IgD-negative memory B cell (primary cell): Measurements from ENCODE around the gene SCUBE2. TPM values are rescaled to one million over a fixed set of nuclear protein-coding genes. Genes with fewer than 3 reads are reported as not detected.

Source experiments
- H3K27ac Mint-ChIP-seq, 3 donors: one replicate each; pipeline ENCODE4 v1.8.0; 2020 to 2022; ENCODE audit warnings: mild to moderate bottlenecking in 3 of 3, mixed read lengths in 3 of 3, moderate library complexity in 1 of 3
- H3K27me3 Mint-ChIP-seq: one replicate; pipeline ENCODE4 v1.8.0; 2021; ENCODE audit warnings: mixed read lengths
- H3K36me3 Mint-ChIP-seq: one replicate; pipeline ENCODE4 v1.8.0; 2020; ENCODE audit warnings: mild to moderate bottlenecking, mixed read lengths
- H3K4me1 Mint-ChIP-seq, 3 donors: one replicate each; pipeline ENCODE4 v1.8.0; 2020 to 2022; ENCODE audit warnings: mixed read lengths in 3 of 3, mild to moderate bottlenecking in 1 of 3
- H3K4me3 Mint-ChIP-seq, 4 donors: one replicate each; pipeline ENCODE4 v1.8.0; 2020 to 2022; ENCODE audit warnings: mild to moderate bottlenecking in 4 of 4, mixed read lengths in 4 of 4, moderate library complexity in 3 of 4
- H3K9me3 Mint-ChIP-seq, 3 donors: one replicate each; pipeline ENCODE4 v1.8.0; 2020 to 2021; ENCODE audit warnings: mixed read lengths in 3 of 3, mild to moderate bottlenecking in 1 of 3
- polyA plus RNA-seq: library from polyadenylated mRNA; unstranded; fragments of 300-500 nt; fragmentation: Illumina TruSeq; gene quantifications from one replicate; pipeline ENCODE4 v1.2.3, GENCODE V29; 2021

SCUBE2 gene
- polyA plus RNA-seq, 1 donor from 2014 or later, result not detected

GRCh38 chr11:9092853-9093778, 1.7 kb upstream of the SCUBE2 start:
- H3K27me3 Mint-ChIP-seq, result peaks cover 56% of the 10 kb centered on the region
- peak overlapping the region in 2 of 4 donors; percentile 28 to 68 for H3K4me3 Mint-ChIP-seq

GRCh38 chr11:9092072-9092471, 673 bp upstream of the SCUBE2 start:
- H3K36me3 Mint-ChIP-seq, result peaks cover 6% of the 10 kb centered on the region
- no peaks in the 10 kb centered on the region for H3K9me3 Mint-ChIP-seq
- H3K27me3 Mint-ChIP-seq, result peaks cover 56% of the 10 kb centered on the region
- H3K27ac Mint-ChIP-seq, result no peak overlapping the region
- peaks cover 6 to 15% (median 8%) of the 10 kb centered on the region in 3 donors for H3K4me1 Mint-ChIP-seq
- H3K4me3 Mint-ChIP-seq, result peak overlapping the region in 2 of 4 donors; percentile 34 to 79

More at GRCh38 chr11:9092853-9093778, 1.7 kb upstream of the SCUBE2 start:
- Mint-ChIP-seq H3K36me3 (peaks cover 4% of the 10 kb centered on the region), H3K27ac (no peak overlapping the region), H3K9me3 (no peaks in the 10 kb centered on the region), H3K4me1 (peaks cover 6 to 15% (median 8%) of the 10 kb centered on the region in 3 donors)

- peaks cover 6 to 15% (median 8%) of the 10 kb centered on the region in 3 donors for H3K4me1 Mint-ChIP-seq
- H3K4me3 Mint-ChIP-seq, result peak overlapping the region in 3 of 4 donors; percentile 19 to 72 (median 48)
- peaks cover 49% of the 10 kb centered on the region for H3K27me3 Mint-ChIP-seq
Observed at GRCh38 chr11:9090488-9091043, 833 bp downstream of the SCUBE2 start.

GRCh38 chr11:9089636-9090035, 1.8 kb downstream of the SCUBE2 start:
- no peak overlapping the region for H3K27ac Mint-ChIP-seq
- peaks cover 6 to 15% (median 8%) of the 10 kb centered on the region in 3 donors for H3K4me1 Mint-ChIP-seq
- no peaks in the 10 kb centered on the region for H3K9me3 Mint-ChIP-seq
- peaks cover 44% of the 10 kb centered on the region for H3K27me3 Mint-ChIP-seq
- H3K36me3 Mint-ChIP-seq, result peaks cover 4% of the 10 kb centered on the region
- H3K4me3 Mint-ChIP-seq, result no peak overlapping the region

More at GRCh38 chr11:9090488-9091043, 833 bp downstream of the SCUBE2 start:
- Mint-ChIP-seq H3K27ac (no peak overlapping the region), H3K36me3 (peaks cover 4% of the 10 kb centered on the region), H3K9me3 (no peaks in the 10 kb centered on the region)

DNA sequence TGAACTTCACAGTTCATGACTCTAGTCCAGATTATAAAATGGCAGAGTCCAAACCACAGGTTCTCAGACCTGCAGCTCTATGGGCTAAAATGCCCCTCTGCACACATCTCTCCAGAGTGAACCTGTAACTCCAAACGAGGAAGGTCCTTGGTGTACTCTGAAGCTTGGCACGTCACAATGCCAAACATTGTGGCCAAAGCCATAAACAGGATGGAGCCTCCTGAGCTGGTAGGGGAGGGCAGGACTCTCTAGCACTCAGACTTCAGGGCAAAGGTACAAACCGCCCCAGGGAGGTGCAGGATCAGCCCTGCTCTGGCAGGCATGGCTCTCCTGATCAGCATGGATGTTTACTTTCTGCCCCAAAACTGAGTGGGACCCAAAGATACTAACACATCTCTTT, 2.3 kb downstream of the SCUBE2 start:
- Mint-ChIP-seq H3K9me3 (no peaks in the 10 kb centered on the region), H3K27ac (no peak overlapping the region), H3K27me3 (peaks cover 40% of the 10 kb centered on the region), H3K4me3 (no peak overlapping the region), H3K36me3 (peaks cover 4% of the 10 kb centered on the region), H3K4me1 (peaks cover 6 to 15% (median 8%) of the 10 kb centered on the region in 3 donors)

DNA sequence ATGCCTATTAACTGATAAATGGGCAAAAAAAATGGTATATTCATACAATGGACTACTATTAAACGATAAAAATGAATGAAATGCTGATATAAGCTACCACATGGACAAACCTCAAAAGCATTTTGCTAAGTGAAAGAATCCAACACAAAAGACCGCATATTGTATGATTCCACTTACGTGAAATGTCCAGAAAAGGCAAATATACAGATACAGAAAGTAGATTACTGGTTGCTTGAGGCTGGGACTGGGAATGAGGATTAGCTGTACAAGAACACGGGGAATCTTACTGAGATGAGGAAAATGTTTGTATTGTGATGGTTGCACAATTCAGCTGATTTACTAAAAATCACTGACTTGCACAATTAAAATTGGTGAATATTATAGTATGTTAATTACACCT, 8.8 kb downstream of the SCUBE2 start:
- Mint-ChIP-seq H3K4me1 (peaks cover 0 to 2% (median 0%) of the 10 kb centered on the region in 3 donors), H3K9me3 (no peaks in the 10 kb centered on the region), H3K27me3 (peaks cover 1% of the 10 kb centered on the region), H3K27ac (no peak overlapping the region), H3K4me3 (no peak overlapping the region), H3K36me3 (peaks cover 2% of the 10 kb centered on the region)

- H3K36me3 Mint-ChIP-seq, result no peaks in the 10 kb centered on the region
- H3K4me1 Mint-ChIP-seq, result peaks cover 0 to 2% (median 0%) of the 10 kb centered on the region in 3 donors
- H3K27me3 Mint-ChIP-seq, result peaks cover 3% of the 10 kb centered on the region
- no peaks in the 10 kb centered on the region for H3K9me3 Mint-ChIP-seq
- no peak overlapping the region for H3K27ac Mint-ChIP-seq
- H3K4me3 Mint-ChIP-seq, result no peak overlapping the region
Observed at GRCh38 chr11:9081153-9081552, 10.2 kb downstream of the SCUBE2 start.

DNA sequence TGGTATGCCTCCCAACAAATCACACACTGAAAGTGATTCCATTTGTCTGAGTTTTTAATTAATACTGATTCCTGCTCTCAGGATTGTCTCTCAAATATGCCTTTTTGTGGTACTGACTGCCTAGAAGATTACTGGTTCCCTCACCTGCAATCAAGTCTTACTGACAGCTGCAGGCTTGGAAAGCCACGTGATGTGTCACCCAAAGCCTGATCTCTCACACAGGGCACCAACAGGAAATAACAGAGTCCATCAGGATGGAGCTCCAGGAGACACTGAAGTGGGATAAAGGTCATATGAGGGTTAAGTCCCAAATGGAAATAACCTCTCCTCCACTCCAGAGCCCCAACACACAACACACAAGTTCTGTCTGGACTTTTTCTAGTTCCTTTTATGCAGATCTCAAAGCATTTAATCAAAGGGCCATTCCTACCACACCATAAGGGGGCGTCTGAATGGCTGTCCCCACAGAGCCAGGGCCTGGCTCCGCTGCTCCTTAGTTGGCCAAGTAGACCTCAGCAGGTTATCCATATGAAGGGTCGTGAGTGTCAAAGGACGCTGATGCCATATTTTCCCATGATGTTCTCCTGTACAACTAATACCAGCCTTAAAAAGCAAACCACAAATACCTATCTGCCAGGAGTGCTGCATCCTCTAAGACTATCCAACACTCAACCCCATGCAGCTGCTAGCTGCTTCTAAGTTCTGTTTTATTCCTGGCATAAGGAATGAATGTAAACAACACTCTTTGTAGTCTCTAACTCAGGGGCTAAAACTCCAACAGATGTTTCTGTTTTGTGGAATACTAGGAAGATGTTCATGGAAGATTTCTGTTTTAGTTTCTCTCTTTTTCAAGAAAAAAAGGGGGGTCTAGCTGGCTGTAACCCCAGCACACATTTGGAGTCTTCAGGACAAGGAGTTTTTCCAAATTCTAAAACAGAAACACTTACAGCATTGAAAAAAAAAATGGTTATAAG, 13.0 kb downstream of the SCUBE2 start:
- Mint-ChIP-seq H3K36me3 (no peaks in the 10 kb centered on the region), H3K27ac (no peak overlapping the region), H3K27me3 (peaks cover 13% of the 10 kb centered on the region), H3K4me1 (peaks cover 0 to 2% (median 0%) of the 10 kb centered on the region in 3 donors), H3K9me3 (no peaks in the 10 kb centered on the region), H3K4me3 (no peak overlapping the region)

DNA sequence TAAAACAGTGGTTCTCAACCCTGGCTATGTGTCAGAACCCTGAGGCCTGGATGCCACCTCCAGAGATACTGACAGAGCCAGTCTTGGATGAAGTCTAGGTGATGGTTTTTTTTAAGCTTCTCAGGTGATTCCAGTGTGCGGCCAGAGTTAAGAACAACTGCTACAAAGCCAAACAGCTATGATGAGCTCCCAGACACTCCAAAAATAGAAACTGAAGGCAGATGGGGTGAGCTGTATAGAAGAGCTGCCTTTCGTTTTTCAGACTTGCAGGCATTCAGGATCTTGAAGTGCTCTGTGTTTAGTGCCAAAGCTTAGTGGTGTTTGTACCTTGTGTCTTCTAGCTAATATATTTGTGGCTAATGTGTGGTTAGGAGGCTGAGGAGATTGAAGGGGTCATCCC, 14.2 kb downstream of the SCUBE2 start:
- no peaks in the 10 kb centered on the region for H3K36me3 Mint-ChIP-seq
- peaks cover 18% of the 10 kb centered on the region for H3K27me3 Mint-ChIP-seq
- peaks cover 0 to 2% (median 0%) of the 10 kb centered on the region in 3 donors for H3K4me1 Mint-ChIP-seq
- H3K9me3 Mint-ChIP-seq, result no peaks in the 10 kb centered on the region
- H3K27ac Mint-ChIP-seq, result no peak overlapping the region
- H3K4me3 Mint-ChIP-seq, result no peak overlapping the region

GRCh38 chr11:9076661-9077060, 14.7 kb downstream of the SCUBE2 start:
- Mint-ChIP-seq H3K27ac (no peak overlapping the region), H3K9me3 (no peaks in the 10 kb centered on the region), H3K4me3 (no peak overlapping the region), H3K27me3 (peaks cover 18% of the 10 kb centered on the region), H3K36me3 (no peaks in the 10 kb centered on the region), H3K4me1 (peaks cover 0 to 2% (median 0%) of the 10 kb centered on the region in 3 donors)

GRCh38 chr11:9076046-9076445, 15.4 kb downstream of the SCUBE2 start:
- Mint-ChIP-seq H3K9me3 (no peaks in the 10 kb centered on the region), H3K36me3 (no peaks in the 10 kb centered on the region)

GRCh38 chr11:9075556-9075955, 15.8 kb downstream of the SCUBE2 start:
- peak overlapping the region in 1 of 3 donors; percentile 24 for H3K27ac Mint-ChIP-seq
- H3K36me3 Mint-ChIP-seq, result peaks cover 2% of the 10 kb centered on the region
- no peaks in the 10 kb centered on the region for H3K4me1 Mint-ChIP-seq
- peaks cover 25% of the 10 kb centered on the region for H3K27me3 Mint-ChIP-seq
- no peaks in the 10 kb centered on the region for H3K9me3 Mint-ChIP-seq
- peak overlapping the region in 1 of 4 donors; percentile 31 for H3K4me3 Mint-ChIP-seq

More at GRCh38 chr11:9076046-9076445, 15.4 kb downstream of the SCUBE2 start:
- peak overlapping the region in 1 of 3 donors; percentile 24 for H3K27ac Mint-ChIP-seq
- no peaks in the 10 kb centered on the region for H3K4me1 Mint-ChIP-seq
- H3K27me3 Mint-ChIP-seq, result peaks cover 22% of the 10 kb centered on the region
- H3K4me3 Mint-ChIP-seq, result no peak overlapping the region

DNA sequence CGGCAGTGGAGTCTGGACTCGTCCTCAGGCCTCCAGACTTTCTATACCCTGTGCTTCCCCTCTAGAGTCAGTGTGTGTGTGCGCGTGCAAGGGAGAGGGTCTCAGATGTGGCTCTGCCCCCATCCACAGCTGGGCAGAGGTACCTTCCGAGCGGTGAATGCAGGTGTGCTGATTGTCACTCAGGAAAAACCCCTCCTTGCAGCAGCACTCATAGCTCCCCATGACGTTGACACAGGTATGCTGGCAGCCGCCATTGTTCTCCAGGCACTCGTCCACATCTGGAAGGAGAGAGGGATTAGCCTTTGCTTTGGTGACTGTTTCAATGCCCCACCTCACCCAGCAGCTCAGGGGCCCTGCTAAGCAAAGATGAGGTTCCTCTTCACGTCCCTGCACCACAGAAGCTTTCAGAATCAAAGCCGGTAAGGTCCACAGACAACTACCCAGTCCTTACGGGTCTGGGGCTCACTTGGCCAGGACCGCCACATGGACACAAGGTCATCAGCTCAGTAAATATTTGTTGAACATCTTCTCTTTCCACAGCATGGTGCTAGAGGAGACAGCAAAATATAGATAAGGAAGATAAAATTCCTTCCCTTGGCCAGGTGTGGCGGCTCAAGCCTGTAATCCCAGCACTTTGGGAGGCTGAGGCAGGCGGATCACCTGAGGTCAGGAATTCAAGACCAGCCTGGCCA, 16.9 kb downstream of the SCUBE2 start:
- H3K27ac Mint-ChIP-seq, result no peak overlapping the region
- H3K36me3 Mint-ChIP-seq, result peaks cover 2% of the 10 kb centered on the region
- H3K4me3 Mint-ChIP-seq, result peak overlapping the region in 1 of 4 donors; percentile 7
- no peaks in the 10 kb centered on the region for H3K4me1 Mint-ChIP-seq
- H3K27me3 Mint-ChIP-seq, result peaks cover 34% of the 10 kb centered on the region
- no peaks in the 10 kb centered on the region for H3K9me3 Mint-ChIP-seq
